WI38 (cell line): ENCODE measurements around the gene USP14.

Experiments
- H3K4me3 ChIP-seq: 2 replicates; pipeline ENCODE4 v1.5.1; 2011; ENCODE audit warnings: low read depth, mild to moderate bottlenecking, control low read depth, low read length
- CTCF ChIP-seq: IDR thresholded peaks from 2 replicates; pipeline ENCODE4 v1.5.1; 2012; ENCODE audit warnings: low read depth, mild to moderate bottlenecking, control low read depth, low read length

Gene USP14

GRCh38 chr18:217532-218336, 59.4 kb downstream of the USP14 start:
- H3K4me3 ChIP-seq: no peak overlapping the region
- TF ChIP-seq CTCF: no peak

- no peak for TF ChIP-seq CTCF
- no peak overlapping the region for H3K4me3 ChIP-seq
Measured at GRCh38 chr18:220708-221107, 62.4 kb downstream of the USP14 start.

GRCh38 chr18:225745-226144, 67.4 kb downstream of the USP14 start:
- no peak for TF ChIP-seq CTCF
- H3K4me3 ChIP-seq: no peak overlapping the region

- no peak overlapping the region for H3K4me3 ChIP-seq
- no peak for TF ChIP-seq CTCF
Measured at GRCh38 chr18:227374-227773, 69.0 kb downstream of the USP14 start.

- no peak overlapping the region for H3K4me3 ChIP-seq
- TF ChIP-seq CTCF: no peak
Measured at GRCh38 chr18:227902-228301, 69.5 kb downstream of the USP14 start.

GRCh38 chr18:228586-228985, 70.2 kb downstream of the USP14 start:
- H3K4me3 ChIP-seq: no peak overlapping the region
- TF ChIP-seq CTCF: no peak

GRCh38 chr18:231563-231962, 73.2 kb downstream of the USP14 start:
- H3K4me3 ChIP-seq: no peak overlapping the region
- no peak for TF ChIP-seq CTCF
